ENCODE measurements around the gene TIMELESS. TPM values are rescaled to one million over a fixed set of nuclear protein-coding genes. Genes with fewer than 3 reads are reported as not detected.

The TIMELESS gene
- total and polyA plus RNA-seq, 9 of the 15 experiments (the other 6 are each of a cell fraction or from before 2014, with no cell fraction given): 11.9 to 59.2 (median 35.8) TPM

DNA sequence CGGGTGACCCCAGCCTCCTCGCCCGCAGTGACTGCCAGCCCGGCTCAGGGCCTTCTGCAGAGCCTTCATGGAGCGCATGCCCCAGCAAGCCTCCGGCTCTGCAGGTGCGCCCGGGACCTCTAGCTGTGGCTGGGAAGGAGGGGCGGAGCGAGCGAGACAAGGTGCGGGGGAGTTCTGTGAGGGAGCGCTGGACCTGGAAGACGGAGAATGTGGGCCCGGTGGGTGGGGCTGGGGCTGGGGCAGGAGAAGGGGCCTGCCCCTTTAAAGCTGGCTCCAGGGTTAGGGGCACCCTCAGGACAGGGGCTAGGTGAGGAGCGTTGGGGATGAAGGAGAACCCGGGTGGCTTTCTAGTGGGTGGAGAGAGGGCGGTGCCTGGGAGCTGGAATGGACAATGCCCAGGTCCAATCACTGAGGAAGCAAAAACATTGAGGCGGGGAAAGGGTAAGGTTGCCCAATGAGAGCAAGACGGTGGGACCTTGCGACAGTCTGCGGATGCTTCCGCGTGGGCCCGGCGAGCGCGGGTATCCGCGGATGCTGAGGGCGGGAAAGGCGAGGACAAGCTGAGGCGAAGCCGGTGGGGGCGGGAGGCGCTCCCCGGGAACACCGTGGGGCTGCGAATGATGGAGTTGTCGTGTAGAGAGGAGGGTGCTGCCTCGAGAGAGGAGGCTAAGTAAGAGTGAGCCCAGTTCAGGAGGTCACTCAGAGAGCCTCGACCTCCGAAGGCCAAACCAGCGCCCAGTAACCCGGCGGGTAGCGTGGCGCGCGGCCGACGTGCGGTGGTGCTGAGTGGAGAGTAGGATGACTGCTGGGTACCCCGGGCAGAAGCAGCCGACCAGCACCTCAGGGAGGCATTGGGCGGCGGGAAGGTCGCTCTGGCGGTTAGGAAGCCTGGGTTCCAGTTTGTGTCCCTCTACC is 39.1 kb upstream of the TIMELESS start, which contains the start of gene GLS2 (continued):
- TF ChIP-seq, protein P1, sequence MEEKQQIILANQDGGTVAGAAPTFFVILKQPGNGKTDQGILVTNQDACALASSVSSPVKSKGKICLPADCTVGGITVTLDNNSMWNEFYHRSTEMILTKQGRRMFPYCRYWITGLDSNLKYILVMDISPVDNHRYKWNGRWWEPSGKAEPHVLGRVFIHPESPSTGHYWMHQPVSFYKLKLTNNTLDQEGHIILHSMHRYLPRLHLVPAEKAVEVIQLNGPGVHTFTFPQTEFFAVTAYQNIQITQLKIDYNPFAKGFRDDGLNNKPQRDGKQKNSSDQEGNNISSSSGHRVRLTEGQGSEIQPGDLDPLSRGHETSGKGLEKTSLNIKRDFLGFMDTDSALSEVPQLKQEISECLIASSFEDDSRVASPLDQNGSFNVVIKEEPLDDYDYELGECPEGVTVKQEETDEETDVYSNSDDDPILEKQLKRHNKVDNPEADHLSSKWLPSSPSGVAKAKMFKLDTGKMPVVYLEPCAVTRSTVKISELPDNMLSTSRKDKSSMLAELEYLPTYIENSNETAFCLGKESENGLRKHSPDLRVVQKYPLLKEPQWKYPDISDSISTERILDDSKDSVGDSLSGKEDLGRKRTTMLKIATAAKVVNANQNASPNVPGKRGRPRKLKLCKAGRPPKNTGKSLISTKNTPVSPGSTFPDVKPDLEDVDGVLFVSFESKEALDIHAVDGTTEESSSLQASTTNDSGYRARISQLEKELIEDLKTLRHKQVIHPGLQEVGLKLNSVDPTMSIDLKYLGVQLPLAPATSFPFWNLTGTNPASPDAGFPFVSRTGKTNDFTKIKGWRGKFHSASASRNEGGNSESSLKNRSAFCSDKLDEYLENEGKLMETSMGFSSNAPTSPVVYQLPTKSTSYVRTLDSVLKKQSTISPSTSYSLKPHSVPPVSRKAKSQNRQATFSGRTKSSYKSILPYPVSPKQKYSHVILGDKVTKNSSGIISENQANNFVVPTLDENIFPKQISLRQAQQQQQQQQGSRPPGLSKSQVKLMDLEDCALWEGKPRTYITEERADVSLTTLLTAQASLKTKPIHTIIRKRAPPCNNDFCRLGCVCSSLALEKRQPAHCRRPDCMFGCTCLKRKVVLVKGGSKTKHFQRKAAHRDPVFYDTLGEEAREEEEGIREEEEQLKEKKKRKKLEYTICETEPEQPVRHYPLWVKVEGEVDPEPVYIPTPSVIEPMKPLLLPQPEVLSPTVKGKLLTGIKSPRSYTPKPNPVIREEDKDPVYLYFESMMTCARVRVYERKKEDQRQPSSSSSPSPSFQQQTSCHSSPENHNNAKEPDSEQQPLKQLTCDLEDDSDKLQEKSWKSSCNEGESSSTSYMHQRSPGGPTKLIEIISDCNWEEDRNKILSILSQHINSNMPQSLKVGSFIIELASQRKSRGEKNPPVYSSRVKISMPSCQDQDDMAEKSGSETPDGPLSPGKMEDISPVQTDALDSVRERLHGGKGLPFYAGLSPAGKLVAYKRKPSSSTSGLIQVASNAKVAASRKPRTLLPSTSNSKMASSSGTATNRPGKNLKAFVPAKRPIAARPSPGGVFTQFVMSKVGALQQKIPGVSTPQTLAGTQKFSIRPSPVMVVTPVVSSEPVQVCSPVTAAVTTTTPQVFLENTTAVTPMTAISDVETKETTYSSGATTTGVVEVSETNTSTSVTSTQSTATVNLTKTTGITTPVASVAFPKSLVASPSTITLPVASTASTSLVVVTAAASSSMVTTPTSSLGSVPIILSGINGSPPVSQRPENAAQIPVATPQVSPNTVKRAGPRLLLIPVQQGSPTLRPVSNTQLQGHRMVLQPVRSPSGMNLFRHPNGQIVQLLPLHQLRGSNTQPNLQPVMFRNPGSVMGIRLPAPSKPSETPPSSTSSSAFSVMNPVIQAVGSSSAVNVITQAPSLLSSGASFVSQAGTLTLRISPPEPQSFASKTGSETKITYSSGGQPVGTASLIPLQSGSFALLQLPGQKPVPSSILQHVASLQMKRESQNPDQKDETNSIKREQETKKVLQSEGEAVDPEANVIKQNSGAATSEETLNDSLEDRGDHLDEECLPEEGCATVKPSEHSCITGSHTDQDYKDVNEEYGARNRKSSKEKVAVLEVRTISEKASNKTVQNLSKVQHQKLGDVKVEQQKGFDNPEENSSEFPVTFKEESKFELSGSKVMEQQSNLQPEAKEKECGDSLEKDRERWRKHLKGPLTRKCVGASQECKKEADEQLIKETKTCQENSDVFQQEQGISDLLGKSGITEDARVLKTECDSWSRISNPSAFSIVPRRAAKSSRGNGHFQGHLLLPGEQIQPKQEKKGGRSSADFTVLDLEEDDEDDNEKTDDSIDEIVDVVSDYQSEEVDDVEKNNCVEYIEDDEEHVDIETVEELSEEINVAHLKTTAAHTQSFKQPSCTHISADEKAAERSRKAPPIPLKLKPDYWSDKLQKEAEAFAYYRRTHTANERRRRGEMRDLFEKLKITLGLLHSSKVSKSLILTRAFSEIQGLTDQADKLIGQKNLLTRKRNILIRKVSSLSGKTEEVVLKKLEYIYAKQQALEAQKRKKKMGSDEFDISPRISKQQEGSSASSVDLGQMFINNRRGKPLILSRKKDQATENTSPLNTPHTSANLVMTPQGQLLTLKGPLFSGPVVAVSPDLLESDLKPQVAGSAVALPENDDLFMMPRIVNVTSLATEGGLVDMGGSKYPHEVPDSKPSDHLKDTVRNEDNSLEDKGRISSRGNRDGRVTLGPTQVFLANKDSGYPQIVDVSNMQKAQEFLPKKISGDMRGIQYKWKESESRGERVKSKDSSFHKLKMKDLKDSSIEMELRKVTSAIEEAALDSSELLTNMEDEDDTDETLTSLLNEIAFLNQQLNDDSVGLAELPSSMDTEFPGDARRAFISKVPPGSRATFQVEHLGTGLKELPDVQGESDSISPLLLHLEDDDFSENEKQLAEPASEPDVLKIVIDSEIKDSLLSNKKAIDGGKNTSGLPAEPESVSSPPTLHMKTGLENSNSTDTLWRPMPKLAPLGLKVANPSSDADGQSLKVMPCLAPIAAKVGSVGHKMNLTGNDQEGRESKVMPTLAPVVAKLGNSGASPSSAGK (IDR thresholded peaks at IDR 0.05): peak; percentile 79
- TF ChIP-seq, protein P2, sequence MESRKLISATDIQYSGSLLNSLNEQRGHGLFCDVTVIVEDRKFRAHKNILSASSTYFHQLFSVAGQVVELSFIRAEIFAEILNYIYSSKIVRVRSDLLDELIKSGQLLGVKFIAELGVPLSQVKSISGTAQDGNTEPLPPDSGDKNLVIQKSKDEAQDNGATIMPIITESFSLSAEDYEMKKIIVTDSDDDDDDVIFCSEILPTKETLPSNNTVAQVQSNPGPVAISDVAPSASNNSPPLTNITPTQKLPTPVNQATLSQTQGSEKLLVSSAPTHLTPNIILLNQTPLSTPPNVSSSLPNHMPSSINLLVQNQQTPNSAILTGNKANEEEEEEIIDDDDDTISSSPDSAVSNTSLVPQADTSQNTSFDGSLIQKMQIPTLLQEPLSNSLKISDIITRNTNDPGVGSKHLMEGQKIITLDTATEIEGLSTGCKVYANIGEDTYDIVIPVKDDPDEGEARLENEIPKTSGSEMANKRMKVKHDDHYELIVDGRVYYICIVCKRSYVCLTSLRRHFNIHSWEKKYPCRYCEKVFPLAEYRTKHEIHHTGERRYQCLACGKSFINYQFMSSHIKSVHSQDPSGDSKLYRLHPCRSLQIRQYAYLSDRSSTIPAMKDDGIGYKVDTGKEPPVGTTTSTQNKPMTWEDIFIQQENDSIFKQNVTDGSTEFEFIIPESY (CRISPR knock-in tag; IDR thresholded peaks at IDR 0.05): peak; percentile 86
- TF ChIP-seq SMAD3 (CRISPR knock-in tag; conservative IDR thresholded peaks at IDR 0.05) (no peak), THRAP3 (IDR thresholded peaks at IDR 0.05; ENCODE audit: borderline replicate concordance) (no peak), EGR1 (conservative IDR thresholded peaks at IDR 0.05) (peak; percentile 15; the same call in 1 of the 2 replicates), NUFIP1 (IDR thresholded peaks at IDR 0.05; ENCODE audit: partially characterized antibody) (no peak)
- TF ChIP-seq, protein P3, sequence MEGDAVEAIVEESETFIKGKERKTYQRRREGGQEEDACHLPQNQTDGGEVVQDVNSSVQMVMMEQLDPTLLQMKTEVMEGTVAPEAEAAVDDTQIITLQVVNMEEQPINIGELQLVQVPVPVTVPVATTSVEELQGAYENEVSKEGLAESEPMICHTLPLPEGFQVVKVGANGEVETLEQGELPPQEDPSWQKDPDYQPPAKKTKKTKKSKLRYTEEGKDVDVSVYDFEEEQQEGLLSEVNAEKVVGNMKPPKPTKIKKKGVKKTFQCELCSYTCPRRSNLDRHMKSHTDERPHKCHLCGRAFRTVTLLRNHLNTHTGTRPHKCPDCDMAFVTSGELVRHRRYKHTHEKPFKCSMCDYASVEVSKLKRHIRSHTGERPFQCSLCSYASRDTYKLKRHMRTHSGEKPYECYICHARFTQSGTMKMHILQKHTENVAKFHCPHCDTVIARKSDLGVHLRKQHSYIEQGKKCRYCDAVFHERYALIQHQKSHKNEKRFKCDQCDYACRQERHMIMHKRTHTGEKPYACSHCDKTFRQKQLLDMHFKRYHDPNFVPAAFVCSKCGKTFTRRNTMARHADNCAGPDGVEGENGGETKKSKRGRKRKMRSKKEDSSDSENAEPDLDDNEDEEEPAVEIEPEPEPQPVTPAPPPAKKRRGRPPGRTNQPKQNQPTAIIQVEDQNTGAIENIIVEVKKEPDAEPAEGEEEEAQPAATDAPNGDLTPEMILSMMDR (IDR thresholded peaks at IDR 0.05 in 2 of 3, conservative IDR thresholded peaks at IDR 0.05 in 1 of 3; ENCODE audit: insufficient read depth in 2 of 3, low read depth in 1 of 3, low read length in 3 of 3): no peak
- TF ChIP-seq, protein P4, sequence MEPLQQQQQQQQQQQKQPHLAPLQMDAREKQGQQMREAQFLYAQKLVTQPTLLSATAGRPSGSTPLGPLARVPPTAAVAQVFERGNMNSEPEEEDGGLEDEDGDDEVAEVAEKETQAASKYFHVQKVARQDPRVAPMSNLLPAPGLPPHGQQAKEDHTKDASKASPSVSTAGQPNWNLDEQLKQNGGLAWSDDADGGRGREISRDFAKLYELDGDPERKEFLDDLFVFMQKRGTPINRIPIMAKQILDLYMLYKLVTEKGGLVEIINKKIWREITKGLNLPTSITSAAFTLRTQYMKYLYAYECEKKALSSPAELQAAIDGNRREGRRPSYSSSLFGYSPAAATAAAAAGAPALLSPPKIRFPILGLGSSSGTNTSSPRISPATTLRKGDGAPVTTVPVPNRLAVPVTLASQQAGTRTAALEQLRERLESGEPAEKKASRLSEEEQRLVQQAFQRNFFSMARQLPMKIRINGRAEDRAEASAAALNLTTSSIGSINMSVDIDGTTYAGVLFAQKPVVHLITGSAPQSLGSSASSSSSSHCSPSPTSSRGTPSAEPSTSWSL (CRISPR knock-in tag; IDR thresholded peaks at IDR 0.05; ENCODE audit: borderline replicate concordance): no peak
